ENCODE data around the gene DENND1B. TPM values are rescaled to one million over a fixed set of nuclear protein-coding genes. Genes with fewer than 3 reads are reported as not detected.

The DENND1B gene
- total RNA-seq, 1 donor from 2014 or later, result 19.2 TPM

DNA sequence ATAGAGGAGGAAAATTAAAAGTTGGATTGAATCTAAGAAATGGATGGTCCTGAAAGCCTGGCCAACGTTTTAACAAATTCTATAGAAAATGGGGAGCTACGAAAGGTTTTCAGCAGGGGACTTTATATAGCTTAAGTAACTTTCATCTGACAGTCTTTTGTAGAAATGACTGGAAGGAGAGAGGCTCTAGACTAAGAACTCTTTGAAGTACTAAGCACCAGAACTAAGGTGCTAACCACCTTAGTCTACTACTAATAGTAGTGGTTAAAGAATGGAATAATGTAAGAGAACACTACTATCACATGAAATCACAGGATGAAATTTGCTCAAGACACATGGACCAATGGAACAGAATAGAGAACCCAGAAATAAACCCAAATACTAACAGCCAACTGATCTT lies 126.1 kb downstream of the DENND1B start:
- Mint-ChIP-seq H3K4me1 (no peaks in the 10 kb centered on the region), H3K4me3 (no peak overlapping the region), H3K27ac (no peak overlapping the region), H3K9me3 (no peaks in the 10 kb centered on the region), H3K27me3 (no peaks in the 10 kb centered on the region), H3K36me3 (ENCODE audit: low read depth) (peaks cover 17% of the 10 kb centered on the region)
- ATAC-seq (ENCODE audit: low read depth), result no peak
- intact Hi-C loops (cut with micrococcal nuclease), result no loop called here
- ChIA-PET POLR2A (no interaction called here), CTCF (interaction anchor here (1.2 kb wide), 1 partner anchor 31 kb away, joined by 3 read pairs; no protein-coding TSS in a partner anchor)
- DNase-seq, result no peak
- TF ChIP-seq, protein P1, sequence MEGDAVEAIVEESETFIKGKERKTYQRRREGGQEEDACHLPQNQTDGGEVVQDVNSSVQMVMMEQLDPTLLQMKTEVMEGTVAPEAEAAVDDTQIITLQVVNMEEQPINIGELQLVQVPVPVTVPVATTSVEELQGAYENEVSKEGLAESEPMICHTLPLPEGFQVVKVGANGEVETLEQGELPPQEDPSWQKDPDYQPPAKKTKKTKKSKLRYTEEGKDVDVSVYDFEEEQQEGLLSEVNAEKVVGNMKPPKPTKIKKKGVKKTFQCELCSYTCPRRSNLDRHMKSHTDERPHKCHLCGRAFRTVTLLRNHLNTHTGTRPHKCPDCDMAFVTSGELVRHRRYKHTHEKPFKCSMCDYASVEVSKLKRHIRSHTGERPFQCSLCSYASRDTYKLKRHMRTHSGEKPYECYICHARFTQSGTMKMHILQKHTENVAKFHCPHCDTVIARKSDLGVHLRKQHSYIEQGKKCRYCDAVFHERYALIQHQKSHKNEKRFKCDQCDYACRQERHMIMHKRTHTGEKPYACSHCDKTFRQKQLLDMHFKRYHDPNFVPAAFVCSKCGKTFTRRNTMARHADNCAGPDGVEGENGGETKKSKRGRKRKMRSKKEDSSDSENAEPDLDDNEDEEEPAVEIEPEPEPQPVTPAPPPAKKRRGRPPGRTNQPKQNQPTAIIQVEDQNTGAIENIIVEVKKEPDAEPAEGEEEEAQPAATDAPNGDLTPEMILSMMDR (IDR thresholded peaks at IDR 0.05), result no peak

DNA sequence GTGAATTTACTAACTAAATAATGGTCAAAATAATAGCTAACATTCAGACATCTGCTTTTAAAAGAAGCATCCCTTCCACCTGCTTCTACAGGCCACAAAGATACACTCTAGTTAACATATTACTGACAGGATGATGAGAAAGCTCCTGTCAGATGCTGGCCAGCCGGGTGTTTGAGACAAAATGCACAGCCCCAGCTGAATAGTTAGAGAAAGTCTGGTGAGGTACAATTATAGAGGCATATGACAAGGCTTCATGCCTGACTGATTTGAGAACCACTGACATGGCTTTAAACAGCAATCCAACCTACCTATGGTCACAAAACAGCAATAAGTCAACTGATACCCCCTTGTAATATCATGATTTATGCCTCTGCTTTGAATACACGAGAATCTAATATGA lies 137.0 kb downstream of the DENND1B start:
- Mint-ChIP-seq H3K4me1 (peaks cover under 1% of the 10 kb centered on the region), H3K4me3 (no peak overlapping the region), H3K36me3 (ENCODE audit: low read depth) (peaks cover 25% of the 10 kb centered on the region), H3K9me3 (peaks cover 2% of the 10 kb centered on the region), H3K27me3 (no peaks in the 10 kb centered on the region), H3K27ac (no peak overlapping the region)
- intact Hi-C loops (cut with micrococcal nuclease), result no loop called here
- ATAC-seq (ENCODE audit: low read depth), result no peak
- ChIA-PET CTCF (no interaction called here), POLR2A (interaction anchor here (0.6 kb wide), 1 partner anchor 1869 kb away, joined by 3 read pairs; no protein-coding TSS in a partner anchor)
- no peak for DNase-seq
- TF ChIP-seq, protein P1 (IDR thresholded peaks at IDR 0.05), result no peak

DNA sequence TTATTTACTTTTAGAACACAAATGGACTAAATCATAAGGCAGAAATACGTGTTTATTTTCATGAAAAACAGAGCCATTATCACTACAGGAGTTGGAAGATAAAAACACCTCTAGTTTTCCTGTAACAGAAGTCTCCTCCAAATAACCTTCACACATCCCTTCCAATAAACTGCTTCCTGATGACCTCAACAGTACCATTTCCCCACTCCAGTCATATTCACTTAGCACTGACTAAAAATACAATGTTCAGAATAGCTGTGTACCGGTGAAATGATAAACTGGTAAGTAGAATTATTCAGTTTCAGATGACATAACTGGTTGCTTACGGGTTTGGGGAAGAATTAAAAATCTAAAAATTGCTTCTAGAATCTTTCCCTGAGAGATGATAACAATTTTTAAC lies 137.9 kb downstream of the DENND1B start:
- no peak for DNase-seq
- peaks cover 2% of the 10 kb centered on the region for H3K9me3 Mint-ChIP-seq
- peaks cover 9% of the 10 kb centered on the region for H3K4me1 Mint-ChIP-seq
- intact Hi-C loops (cut with micrococcal nuclease), result no loop called here
- ChIA-PET POLR2A (no interaction called here), CTCF (no interaction called here)
- H3K27me3 Mint-ChIP-seq, result no peaks in the 10 kb centered on the region
- H3K36me3 Mint-ChIP-seq (ENCODE audit: low read depth), result peaks cover 23% of the 10 kb centered on the region
- no peak overlapping the region for H3K4me3 Mint-ChIP-seq
- TF ChIP-seq, protein P1 (IDR thresholded peaks at IDR 0.05), result no peak
- no peak for ATAC-seq (ENCODE audit: low read depth)
- no peak overlapping the region for H3K27ac Mint-ChIP-seq

DNA sequence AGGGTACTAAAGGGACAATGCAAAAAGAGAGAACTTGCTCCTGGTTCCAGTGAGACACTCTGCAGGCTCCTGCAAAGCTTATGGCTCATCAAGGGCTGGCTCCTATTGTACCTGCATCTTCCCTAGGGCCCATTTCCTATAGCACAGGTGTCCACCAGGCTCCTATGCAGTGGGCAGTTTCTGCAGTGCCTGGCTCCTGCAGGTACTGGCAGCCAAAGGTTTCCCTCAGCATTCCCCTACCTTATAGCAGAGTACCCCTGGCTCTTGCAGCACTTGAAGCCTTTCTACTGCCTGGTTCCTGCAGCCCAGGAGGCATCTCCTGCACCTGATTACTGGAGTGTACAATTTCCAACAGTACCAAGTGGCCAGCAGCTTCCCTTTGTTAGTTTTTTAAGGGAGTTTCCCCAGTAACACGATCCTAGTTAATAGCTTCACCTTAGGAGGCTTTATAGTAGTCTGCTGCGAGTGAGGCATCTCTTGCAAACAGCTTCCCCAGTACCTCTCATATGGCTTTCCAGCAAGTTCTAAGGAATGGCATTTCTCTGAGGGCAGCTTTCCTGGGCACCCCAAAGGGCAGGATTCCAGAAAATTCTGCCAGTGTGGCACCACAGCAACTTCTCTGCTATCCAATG lies 141.7 kb downstream of the DENND1B start:
- ATAC-seq (ENCODE audit: low read depth) (no peak), DNase-seq (no peak)
- Mint-ChIP-seq H3K9me3 (peaks cover 4% of the 10 kb centered on the region), H3K27me3 (no peaks in the 10 kb centered on the region), H3K4me3 (no peak overlapping the region), H3K36me3 (ENCODE audit: low read depth) (peaks cover 16% of the 10 kb centered on the region), H3K27ac (no peak overlapping the region), H3K4me1 (peaks cover 14% of the 10 kb centered on the region)
- POLR2A ChIA-PET, result no interaction called here
- intact Hi-C loops (cut with micrococcal nuclease), result no loop called here
- TF ChIP-seq, protein P1 (IDR thresholded peaks at IDR 0.05), result no peak
- CTCF ChIA-PET, result no interaction called here

DNA sequence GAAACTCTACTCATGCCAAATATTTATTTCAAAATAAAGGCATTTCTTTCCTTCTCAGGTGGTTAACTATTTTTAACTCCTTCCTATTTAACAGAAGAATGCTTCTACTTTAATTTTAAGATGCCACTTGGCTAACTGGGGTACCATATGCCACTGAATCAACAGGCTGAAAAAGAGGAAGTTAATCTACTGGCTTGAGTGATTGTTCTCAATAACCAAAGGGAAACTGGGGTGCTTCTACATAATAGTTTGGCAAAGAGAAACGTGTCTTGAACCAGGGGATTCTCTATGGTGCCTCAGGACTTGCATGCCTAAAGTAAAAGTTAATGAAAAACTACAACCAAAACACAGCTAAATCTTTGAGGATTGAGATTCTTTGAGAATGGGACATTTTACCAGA lies 142.6 kb downstream of the DENND1B start:
- Mint-ChIP-seq H3K27ac (no peak overlapping the region), H3K9me3 (peaks cover 4% of the 10 kb centered on the region), H3K27me3 (no peaks in the 10 kb centered on the region), H3K4me3 (no peak overlapping the region), H3K4me1 (peaks cover 14% of the 10 kb centered on the region), H3K36me3 (ENCODE audit: low read depth) (peaks cover 21% of the 10 kb centered on the region)
- CTCF ChIA-PET, result interaction anchor here (1.1 kb wide), 1 partner anchor 236 kb away, joined by 3 read pairs; no protein-coding TSS in a partner anchor
- TF ChIP-seq, protein P1 (IDR thresholded peaks at IDR 0.05), result no peak
- intact Hi-C loops (cut with micrococcal nuclease), result no loop called here
- POLR2A ChIA-PET, result no interaction called here
- no peak for DNase-seq
- no peak for ATAC-seq (ENCODE audit: low read depth)
